HepG2 (cell line): ENCODE measurements around the gene SLC29A2. TPM values are rescaled to one million over a fixed set of nuclear protein-coding genes. Genes with fewer than 3 reads are reported as not detected.

Source experiments
- EEA1 ChIP-seq: sonication (generic); formaldehyde crosslinking; IDR thresholded peaks from 2 replicates; pipeline ENCODE4 v1.5.1; 2020; ENCODE audit warnings: mild to moderate bottlenecking, missing genetic modification reagents, borderline replicate concordance
- FIP1L1 ChIP-seq: fragments of 200-400 bp; formaldehyde crosslinking; IDR thresholded peaks from 2 replicates; pipeline ENCODE4 v1.6.1; 2018; ENCODE audit warnings: low read depth, mild to moderate bottlenecking, low read length, moderate library complexity, borderline replicate concordance; ENCODE audit not compliant: insufficient read depth
- GABPB1 ChIP-seq: IDR thresholded peaks from 2 replicates; pipeline ENCODE4 v1.6.1; 2016; ENCODE audit warnings: mild to moderate bottlenecking, missing genetic modification reagents, moderate library complexity, missing compliant biosample characterization
- GATAD2A ChIP-seq: IDR thresholded peaks from 2 replicates; pipeline ENCODE4 v1.6.1; 2016
- HOXD1 ChIP-seq: sonication (generic); formaldehyde crosslinking; IDR thresholded peaks from 2 replicates; pipeline ENCODE4 v1.5.0; 2020; ENCODE audit warnings: missing genetic modification reagents
- NBN ChIP-seq: fragments of 450-650 bp; conservative IDR thresholded peaks from 2 replicates; pipeline ENCODE4 v1.6.1; 2017
- RCOR2 ChIP-seq: IDR thresholded peaks from 2 replicates; pipeline ENCODE4 v1.6.1; 2016; ENCODE audit warnings: missing biosample characterization, missing genetic modification reagents
- ZBTB1 ChIP-seq: sonication (generic); formaldehyde crosslinking; IDR thresholded peaks from 2 replicates; pipeline ENCODE4 v1.4.0; 2020; ENCODE audit warnings: missing genetic modification reagents, borderline replicate concordance
- polyA plus RNA-seq, 8 experiments: library from polyadenylated mRNA; depleted of rRNA in 3 of 8; stranded (reverse) in 7 of 8; unstranded in 1 of 8; fragments of >200 nt; fragmentation: Illumina TruSeq in 4 of 8; extraction: Trizol in 4 of 8; gene quantifications; 2 replicates each; pipeline versions ENCODE4 v1.2.1 to v1.2.3, GENCODE V29; 2011 to 2016; ENCODE audit warnings: low read depth in 4 of 8, missing spikeins in 1 of 8, mixed read lengths in 1 of 8; ENCODE audit not compliant: insufficient read depth in 1 of 8
- total RNA-seq, 5 experiments: library from RNA; depleted of rRNA; stranded (reverse); fragments of >200 nt; fragmentation: Illumina TruSeq; extraction: Trizol; gene quantifications; 2 replicates each; pipeline ENCODE4 v1.2.3, GENCODE V29; 2016; ENCODE audit warnings: low read depth in 1 of 5
- TF ChIP-seq, protein P1 (sequence below): sonication (generic); formaldehyde crosslinking; IDR thresholded peaks from 2 replicates; pipeline ENCODE4 v1.8.1; 2023; ENCODE audit warnings: mild to moderate bottlenecking, missing genetic modification reagents
- TF ChIP-seq, protein P2 (sequence below): sonication (generic); formaldehyde crosslinking; IDR thresholded peaks from 2 replicates; pipeline ENCODE4 v1.5.0; 2020; ENCODE audit warnings: mild to moderate bottlenecking, missing genetic modification reagents, moderate library complexity
- TF ChIP-seq, protein P3 (sequence below): sonication (generic); formaldehyde crosslinking; IDR thresholded peaks from 2 replicates; pipeline ENCODE4 v1.4.0; 2020; ENCODE audit warnings: mild to moderate bottlenecking, missing genetic modification reagents
- TF ChIP-seq, protein P4 (sequence below): sonication (generic); formaldehyde crosslinking; IDR thresholded peaks from 2 replicates; pipeline ENCODE4 v1.8.1; 2023; ENCODE audit warnings: missing genetic modification reagents, inconsistent platforms, borderline replicate concordance
- TF ChIP-seq, protein P5 (sequence below): sonication (generic); formaldehyde crosslinking; IDR thresholded peaks from 2 replicates; pipeline ENCODE4 v1.8.1; 2023; ENCODE audit warnings: mild to moderate bottlenecking, moderate library complexity, missing genetic modification reagents
- TF ChIP-seq, protein P6 (sequence below): sonication (generic); formaldehyde crosslinking; IDR thresholded peaks from 2 replicates; pipeline ENCODE4 v1.4.0; 2020; ENCODE audit warnings: missing genetic modification reagents
- TF ChIP-seq, protein P7 (sequence below): sonication (generic); formaldehyde crosslinking; IDR thresholded peaks from 2 replicates; pipeline ENCODE4 v1.5.0; 2020; ENCODE audit warnings: missing genetic modification reagents, mild to moderate bottlenecking, borderline replicate concordance
- TF ChIP-seq, protein P8 (sequence below): sonication (generic); formaldehyde crosslinking; conservative IDR thresholded peaks from 2 replicates; pipeline ENCODE4 v1.8.0; 2022; ENCODE audit warnings: missing genetic modification reagents

SLC29A2 gene
- total and polyA plus RNA-seq, 2 of the 13 experiments (the other 11 are each of a cell fraction or from before 2014, with no cell fraction given): 0.63 to 0.66 TPM

DNA sequence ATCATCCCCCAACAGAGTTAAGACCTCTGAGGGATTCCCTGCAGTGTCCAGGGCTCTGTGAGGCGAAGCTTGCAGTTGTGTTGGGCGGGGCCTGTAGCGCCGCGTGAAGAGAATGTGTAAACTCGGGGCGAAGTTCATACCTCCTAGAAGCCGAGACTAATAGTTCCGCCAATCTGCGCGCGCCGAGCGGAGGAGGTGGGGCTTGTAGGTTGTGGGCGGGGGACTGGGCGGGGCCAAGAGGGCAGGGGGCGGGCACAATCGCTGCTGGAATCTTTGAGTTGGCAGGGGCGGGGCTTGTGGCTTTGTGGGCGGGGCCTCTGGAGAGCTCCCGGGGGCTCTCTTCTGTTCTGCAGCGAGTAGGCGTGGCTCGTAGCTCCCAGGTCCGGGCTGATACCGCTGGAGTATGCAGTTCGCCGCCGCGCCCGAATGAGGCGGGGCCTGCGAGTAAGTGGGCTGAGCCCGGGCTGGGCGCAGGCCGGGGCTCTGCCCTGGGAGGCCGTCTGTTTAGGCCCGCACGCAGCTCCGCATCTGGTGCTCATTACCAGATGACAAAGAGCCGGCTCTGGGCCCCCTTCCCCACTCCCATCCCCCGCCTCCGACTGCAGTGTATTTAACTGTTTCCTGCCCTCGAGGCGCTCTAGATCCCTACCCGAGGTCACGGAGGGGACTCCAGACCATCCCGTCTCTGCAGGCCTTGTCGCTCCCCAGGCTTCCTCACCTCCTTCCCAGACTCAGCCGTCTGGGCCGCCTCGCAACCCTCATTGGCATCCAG is 58.8 kb downstream of the SLC29A2 start (continued):
- TF ChIP-seq, protein P1, sequence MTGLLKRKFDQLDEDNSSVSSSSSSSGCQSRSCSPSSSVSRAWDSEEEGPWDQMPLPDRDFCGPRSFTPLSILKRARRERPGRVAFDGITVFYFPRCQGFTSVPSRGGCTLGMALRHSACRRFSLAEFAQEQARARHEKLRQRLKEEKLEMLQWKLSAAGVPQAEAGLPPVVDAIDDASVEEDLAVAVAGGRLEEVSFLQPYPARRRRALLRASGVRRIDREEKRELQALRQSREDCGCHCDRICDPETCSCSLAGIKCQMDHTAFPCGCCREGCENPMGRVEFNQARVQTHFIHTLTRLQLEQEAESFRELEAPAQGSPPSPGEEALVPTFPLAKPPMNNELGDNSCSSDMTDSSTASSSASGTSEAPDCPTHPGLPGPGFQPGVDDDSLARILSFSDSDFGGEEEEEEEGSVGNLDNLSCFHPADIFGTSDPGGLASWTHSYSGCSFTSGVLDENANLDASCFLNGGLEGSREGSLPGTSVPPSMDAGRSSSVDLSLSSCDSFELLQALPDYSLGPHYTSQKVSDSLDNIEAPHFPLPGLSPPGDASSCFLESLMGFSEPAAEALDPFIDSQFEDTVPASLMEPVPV (CRISPR knock-in tag): no peak
- TF ChIP-seq FIP1L1: no peak
- TF ChIP-seq, protein P2, sequence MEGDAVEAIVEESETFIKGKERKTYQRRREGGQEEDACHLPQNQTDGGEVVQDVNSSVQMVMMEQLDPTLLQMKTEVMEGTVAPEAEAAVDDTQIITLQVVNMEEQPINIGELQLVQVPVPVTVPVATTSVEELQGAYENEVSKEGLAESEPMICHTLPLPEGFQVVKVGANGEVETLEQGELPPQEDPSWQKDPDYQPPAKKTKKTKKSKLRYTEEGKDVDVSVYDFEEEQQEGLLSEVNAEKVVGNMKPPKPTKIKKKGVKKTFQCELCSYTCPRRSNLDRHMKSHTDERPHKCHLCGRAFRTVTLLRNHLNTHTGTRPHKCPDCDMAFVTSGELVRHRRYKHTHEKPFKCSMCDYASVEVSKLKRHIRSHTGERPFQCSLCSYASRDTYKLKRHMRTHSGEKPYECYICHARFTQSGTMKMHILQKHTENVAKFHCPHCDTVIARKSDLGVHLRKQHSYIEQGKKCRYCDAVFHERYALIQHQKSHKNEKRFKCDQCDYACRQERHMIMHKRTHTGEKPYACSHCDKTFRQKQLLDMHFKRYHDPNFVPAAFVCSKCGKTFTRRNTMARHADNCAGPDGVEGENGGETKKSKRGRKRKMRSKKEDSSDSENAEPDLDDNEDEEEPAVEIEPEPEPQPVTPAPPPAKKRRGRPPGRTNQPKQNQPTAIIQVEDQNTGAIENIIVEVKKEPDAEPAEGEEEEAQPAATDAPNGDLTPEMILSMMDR: no peak
- TF ChIP-seq, protein P3, sequence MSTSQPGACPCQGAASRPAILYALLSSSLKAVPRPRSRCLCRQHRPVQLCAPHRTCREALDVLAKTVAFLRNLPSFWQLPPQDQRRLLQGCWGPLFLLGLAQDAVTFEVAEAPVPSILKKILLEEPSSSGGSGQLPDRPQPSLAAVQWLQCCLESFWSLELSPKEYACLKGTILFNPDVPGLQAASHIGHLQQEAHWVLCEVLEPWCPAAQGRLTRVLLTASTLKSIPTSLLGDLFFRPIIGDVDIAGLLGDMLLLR: 0 out of 2 replicates have a peak, but pooled peaks have one; percentile 26
- TF ChIP-seq NBN: no peak
- TF ChIP-seq HOXD1 (CRISPR knock-in tag): no peak
- TF ChIP-seq, protein P4, sequence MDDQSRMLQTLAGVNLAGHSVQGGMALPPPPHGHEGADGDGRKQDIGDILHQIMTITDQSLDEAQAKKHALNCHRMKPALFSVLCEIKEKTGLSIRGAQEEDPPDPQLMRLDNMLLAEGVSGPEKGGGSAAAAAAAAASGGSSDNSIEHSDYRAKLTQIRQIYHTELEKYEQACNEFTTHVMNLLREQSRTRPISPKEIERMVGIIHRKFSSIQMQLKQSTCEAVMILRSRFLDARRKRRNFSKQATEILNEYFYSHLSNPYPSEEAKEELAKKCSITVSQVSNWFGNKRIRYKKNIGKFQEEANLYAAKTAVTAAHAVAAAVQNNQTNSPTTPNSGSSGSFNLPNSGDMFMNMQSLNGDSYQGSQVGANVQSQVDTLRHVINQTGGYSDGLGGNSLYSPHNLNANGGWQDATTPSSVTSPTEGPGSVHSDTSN (CRISPR knock-in tag): no peak; the same call in 1 of the 2 replicates
- TF ChIP-seq, protein P5, sequence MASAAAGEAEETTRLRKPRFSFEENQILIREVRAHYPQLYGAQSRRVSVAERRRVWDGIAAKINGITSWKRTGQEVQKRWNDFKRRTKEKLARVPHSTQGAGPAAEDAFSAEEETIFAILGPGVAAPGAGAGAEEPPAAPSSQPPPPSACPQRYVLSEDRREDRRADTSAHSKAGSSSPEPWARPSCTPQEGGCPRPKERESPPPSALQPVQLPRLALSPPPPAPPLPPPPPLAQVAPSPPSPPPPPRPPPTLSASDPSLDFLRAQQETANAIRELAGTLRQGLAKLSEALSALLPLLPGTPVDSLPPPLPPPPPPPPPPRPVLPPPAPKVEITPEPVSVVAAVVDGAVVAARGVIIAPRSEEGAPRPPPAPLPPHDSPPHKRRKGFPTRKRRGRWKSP (CRISPR knock-in tag): no peak
- TF ChIP-seq, protein P6, sequence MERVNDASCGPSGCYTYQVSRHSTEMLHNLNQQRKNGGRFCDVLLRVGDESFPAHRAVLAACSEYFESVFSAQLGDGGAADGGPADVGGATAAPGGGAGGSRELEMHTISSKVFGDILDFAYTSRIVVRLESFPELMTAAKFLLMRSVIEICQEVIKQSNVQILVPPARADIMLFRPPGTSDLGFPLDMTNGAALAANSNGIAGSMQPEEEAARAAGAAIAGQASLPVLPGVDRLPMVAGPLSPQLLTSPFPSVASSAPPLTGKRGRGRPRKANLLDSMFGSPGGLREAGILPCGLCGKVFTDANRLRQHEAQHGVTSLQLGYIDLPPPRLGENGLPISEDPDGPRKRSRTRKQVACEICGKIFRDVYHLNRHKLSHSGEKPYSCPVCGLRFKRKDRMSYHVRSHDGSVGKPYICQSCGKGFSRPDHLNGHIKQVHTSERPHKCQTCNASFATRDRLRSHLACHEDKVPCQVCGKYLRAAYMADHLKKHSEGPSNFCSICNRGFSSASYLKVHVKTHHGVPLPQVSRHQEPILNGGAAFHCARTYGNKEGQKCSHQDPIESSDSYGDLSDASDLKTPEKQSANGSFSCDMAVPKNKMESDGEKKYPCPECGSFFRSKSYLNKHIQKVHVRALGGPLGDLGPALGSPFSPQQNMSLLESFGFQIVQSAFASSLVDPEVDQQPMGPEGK: peak; percentile 30
- TF ChIP-seq, protein P7, sequence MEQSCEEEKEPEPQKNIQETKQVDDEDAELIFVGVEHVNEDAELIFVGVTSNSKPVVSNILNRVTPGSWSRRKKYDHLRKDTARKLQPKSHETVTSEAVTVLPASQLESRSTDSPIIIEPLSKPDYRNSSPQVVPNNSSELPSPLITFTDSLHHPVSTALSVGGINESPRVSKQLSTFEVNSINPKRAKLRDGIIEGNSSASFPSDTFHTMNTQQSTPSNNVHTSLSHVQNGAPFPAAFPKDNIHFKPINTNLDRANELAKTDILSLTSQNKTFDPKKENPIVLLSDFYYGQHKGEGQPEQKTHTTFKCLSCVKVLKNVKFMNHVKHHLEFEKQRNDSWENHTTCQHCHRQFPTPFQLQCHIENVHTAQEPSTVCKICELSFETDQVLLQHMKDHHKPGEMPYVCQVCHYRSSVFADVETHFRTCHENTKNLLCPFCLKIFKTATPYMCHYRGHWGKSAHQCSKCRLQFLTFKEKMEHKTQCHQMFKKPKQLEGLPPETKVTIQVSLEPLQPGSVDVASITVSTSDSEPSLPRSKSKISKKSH (CRISPR knock-in tag): no peak
- TF ChIP-seq GATAD2A (CRISPR knock-in tag): no peak; the same call in 1 of the 2 replicates
- TF ChIP-seq ZBTB1: no peak
- no peak for TF ChIP-seq EEA1
- TF ChIP-seq, protein P8, sequence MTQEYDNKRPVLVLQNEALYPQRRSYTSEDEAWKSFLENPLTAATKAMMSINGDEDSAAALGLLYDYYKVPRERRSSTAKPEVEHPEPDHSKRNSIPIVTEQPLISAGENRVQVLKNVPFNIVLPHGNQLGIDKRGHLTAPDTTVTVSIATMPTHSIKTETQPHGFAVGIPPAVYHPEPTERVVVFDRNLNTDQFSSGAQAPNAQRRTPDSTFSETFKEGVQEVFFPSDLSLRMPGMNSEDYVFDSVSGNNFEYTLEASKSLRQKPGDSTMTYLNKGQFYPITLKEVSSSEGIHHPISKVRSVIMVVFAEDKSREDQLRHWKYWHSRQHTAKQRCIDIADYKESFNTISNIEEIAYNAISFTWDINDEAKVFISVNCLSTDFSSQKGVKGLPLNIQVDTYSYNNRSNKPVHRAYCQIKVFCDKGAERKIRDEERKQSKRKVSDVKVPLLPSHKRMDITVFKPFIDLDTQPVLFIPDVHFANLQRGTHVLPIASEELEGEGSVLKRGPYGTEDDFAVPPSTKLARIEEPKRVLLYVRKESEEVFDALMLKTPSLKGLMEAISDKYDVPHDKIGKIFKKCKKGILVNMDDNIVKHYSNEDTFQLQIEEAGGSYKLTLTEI (CRISPR knock-in tag): no peak
- no peak for TF ChIP-seq RCOR2 (CRISPR knock-in tag)
- peak; percentile 7; the same call in 1 of the 2 replicates for TF ChIP-seq GABPB1 (CRISPR knock-in tag)
